ENCODE results near the gene CEBPG. TPM values are rescaled to one million over a fixed set of nuclear protein-coding genes. Genes with fewer than 3 reads are reported as not detected.

The CEBPG gene
- total RNA-seq, 1 donor from 2014 or later = 59.3 TPM

DNA sequence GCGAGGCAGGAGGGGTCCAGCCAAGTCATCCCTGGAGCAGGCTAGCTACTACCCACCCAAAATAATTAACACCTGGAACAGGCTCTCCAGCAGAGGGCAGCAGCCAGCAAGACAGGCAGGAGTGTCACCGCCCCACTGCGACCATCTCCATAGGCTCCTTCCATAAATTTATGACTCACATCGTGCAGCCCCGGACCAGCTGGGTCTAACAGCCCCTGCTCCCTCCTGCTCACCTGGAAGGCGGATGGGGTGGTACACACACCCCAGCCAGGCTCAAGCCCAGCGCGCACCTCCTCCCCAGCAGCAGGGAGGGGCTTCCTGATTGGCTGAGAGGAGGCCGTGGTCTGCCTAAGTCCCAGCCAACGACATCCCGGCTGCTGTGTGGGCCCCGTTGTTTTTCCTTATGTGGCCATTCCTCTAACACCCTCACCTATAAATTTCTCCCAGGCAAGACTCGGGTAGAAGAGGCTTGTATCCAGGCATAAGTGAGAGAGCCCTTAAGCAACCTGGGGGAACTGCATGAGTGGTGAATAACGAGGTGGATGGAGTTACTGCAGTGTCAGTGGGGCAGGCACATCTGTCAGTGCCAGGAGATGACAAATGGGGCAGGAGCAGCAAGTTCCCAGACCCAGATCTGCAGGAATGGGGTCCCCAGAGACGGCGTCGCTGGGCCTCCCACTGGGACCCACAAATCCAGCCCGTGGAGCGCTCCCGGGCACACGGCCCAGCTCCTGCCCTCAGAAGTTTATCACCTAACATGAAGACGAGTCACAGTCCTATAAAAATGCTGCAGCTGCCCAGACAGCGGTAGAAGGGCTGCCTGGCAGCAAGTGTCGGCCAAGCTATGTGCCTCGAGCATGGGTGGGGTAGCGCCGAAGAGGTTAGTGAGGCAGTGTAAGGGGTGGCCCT is 43.1 kb downstream of the CEBPG start:
- peak; percentile 81 for DNase-seq (ENCODE audit: low spot score)
- Histone ChIP-seq H3K9me3 (ENCODE audit: low read depth) (no peaks in the 10 kb centered on the region), H3K79me2 (ENCODE audit: low read depth) (no peaks in the 10 kb centered on the region), H3K27ac (no peak overlapping the region), H3K4me3 (peak overlapping the region; percentile 40), H3K9ac (no peak overlapping the region), H3K27me3 (no peaks in the 10 kb centered on the region), H4K20me1 (ENCODE audit: low read depth) (peaks cover 20% of the 10 kb centered on the region), H3F3A (ENCODE audit: low read depth) (no peaks in the 10 kb centered on the region), H2AFZ (replicated peaks) (peak overlapping the region; percentile 75), H3K4me1 (peaks cover 3% of the 10 kb centered on the region), H3K4me2 (peak overlapping the region; percentile 84), H3K36me3 (no peaks in the 10 kb centered on the region)
- Mint-ChIP-seq H3K9me3 (no peaks in the 10 kb centered on the region), H3K27ac (peak overlapping the region; percentile 51), H3K4me1 (peaks cover 16% of the 10 kb centered on the region), H3K4me3 (peak overlapping the region; percentile 16), H3K36me3 (no peaks in the 10 kb centered on the region), H3K27me3 (ENCODE audit: insufficient read depth, low read depth) (peaks cover 2% of the 10 kb centered on the region)
- TF ChIP-seq, protein P1, sequence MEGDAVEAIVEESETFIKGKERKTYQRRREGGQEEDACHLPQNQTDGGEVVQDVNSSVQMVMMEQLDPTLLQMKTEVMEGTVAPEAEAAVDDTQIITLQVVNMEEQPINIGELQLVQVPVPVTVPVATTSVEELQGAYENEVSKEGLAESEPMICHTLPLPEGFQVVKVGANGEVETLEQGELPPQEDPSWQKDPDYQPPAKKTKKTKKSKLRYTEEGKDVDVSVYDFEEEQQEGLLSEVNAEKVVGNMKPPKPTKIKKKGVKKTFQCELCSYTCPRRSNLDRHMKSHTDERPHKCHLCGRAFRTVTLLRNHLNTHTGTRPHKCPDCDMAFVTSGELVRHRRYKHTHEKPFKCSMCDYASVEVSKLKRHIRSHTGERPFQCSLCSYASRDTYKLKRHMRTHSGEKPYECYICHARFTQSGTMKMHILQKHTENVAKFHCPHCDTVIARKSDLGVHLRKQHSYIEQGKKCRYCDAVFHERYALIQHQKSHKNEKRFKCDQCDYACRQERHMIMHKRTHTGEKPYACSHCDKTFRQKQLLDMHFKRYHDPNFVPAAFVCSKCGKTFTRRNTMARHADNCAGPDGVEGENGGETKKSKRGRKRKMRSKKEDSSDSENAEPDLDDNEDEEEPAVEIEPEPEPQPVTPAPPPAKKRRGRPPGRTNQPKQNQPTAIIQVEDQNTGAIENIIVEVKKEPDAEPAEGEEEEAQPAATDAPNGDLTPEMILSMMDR (IDR thresholded peaks at IDR 0.05) = peak; percentile 81
- TF ChIP-seq EZH2phosphoT487 (IDR thresholded peaks at IDR 0.05) (no peak), EZH2 (IDR thresholded peaks at IDR 0.05) (no peak)

- H3K4me3 ChIP-seq = no peak overlapping the region
- H3K79me2 ChIP-seq (ENCODE audit: low read depth) = no peaks in the 10 kb centered on the region
- no peak overlapping the region for H3K9ac ChIP-seq
- Mint-ChIP-seq H3K27me3 (ENCODE audit: insufficient read depth, low read depth) (peaks cover 2% of the 10 kb centered on the region), H3K27ac (no peak overlapping the region), H3K36me3 (no peaks in the 10 kb centered on the region), H3K4me3 (no peak overlapping the region), H3K9me3 (no peaks in the 10 kb centered on the region), H3K4me1 (peaks cover 16% of the 10 kb centered on the region)
- no peaks in the 10 kb centered on the region for H3K27me3 ChIP-seq
- no peaks in the 10 kb centered on the region for H3K36me3 ChIP-seq
- TF ChIP-seq EZH2 (IDR thresholded peaks at IDR 0.05) (no peak), EZH2phosphoT487 (IDR thresholded peaks at IDR 0.05) (no peak)
- TF ChIP-seq, protein P1 (IDR thresholded peaks at IDR 0.05) = no peak
- H3K9me3 ChIP-seq (ENCODE audit: low read depth) = no peaks in the 10 kb centered on the region
- no peak overlapping the region for H2AFZ ChIP-seq (replicated peaks)
- peaks cover 3% of the 10 kb centered on the region for H3K4me1 ChIP-seq
- no peak overlapping the region for H3K4me2 ChIP-seq
- no peak for DNase-seq (ENCODE audit: low spot score)
- H3K27ac ChIP-seq = no peak overlapping the region
- H4K20me1 ChIP-seq (ENCODE audit: low read depth) = peaks cover 20% of the 10 kb centered on the region
- no peaks in the 10 kb centered on the region for H3F3A ChIP-seq (ENCODE audit: low read depth)
Measured at GRCh38 chr19:33417751-33418150, 44.2 kb downstream of the CEBPG start.

- TF ChIP-seq, protein P1 (IDR thresholded peaks at IDR 0.05) = no peak
- TF ChIP-seq EZH2phosphoT487 (IDR thresholded peaks at IDR 0.05) = no peak
- TF ChIP-seq EZH2 (IDR thresholded peaks at IDR 0.05) = no peak
- no peak overlapping the region for H3K4me2 ChIP-seq
- H3K36me3 ChIP-seq = no peaks in the 10 kb centered on the region
- peaks cover 14% of the 10 kb centered on the region for H3K4me1 Mint-ChIP-seq
- H3F3A ChIP-seq (ENCODE audit: low read depth) = no peaks in the 10 kb centered on the region
- DNase-seq (ENCODE audit: low spot score) = no peak
- H4K20me1 ChIP-seq (ENCODE audit: low read depth) = peaks cover 20% of the 10 kb centered on the region
- H3K4me3 ChIP-seq = no peak overlapping the region
- no peak overlapping the region for H2AFZ ChIP-seq (replicated peaks)
- peaks cover 2% of the 10 kb centered on the region for H3K27me3 Mint-ChIP-seq (ENCODE audit: insufficient read depth, low read depth)
- H3K27ac Mint-ChIP-seq = no peak overlapping the region
- H3K27me3 ChIP-seq = no peaks in the 10 kb centered on the region
- no peak overlapping the region for H3K4me3 Mint-ChIP-seq
- H3K27ac ChIP-seq = no peak overlapping the region
- H3K79me2 ChIP-seq (ENCODE audit: low read depth) = no peaks in the 10 kb centered on the region
- no peaks in the 10 kb centered on the region for H3K9me3 Mint-ChIP-seq
- H3K9me3 ChIP-seq (ENCODE audit: low read depth) = no peaks in the 10 kb centered on the region
- peaks cover 3% of the 10 kb centered on the region for H3K4me1 ChIP-seq
- H3K36me3 Mint-ChIP-seq = no peaks in the 10 kb centered on the region
- no peak overlapping the region for H3K9ac ChIP-seq
Measured at GRCh38 chr19:33418461-33418860, 45.0 kb downstream of the CEBPG start.
